Activated naive CD4-positive, alpha-beta T cell treated with anti-CD3 and anti-CD28 coated beads for 36 hours (primary cell): Measurements from ENCODE around the gene CEP170B. TPM values are rescaled to one million over a fixed set of nuclear protein-coding genes. Genes with fewer than 3 reads are reported as not detected.

ENCODE experiments used
- CTCF ChIA-PET: fragments of 350-600 bp; sonication (Branson Sonifier 250); formaldehyde crosslinking; loops from one replicate; lab custom pipeline; 2021; ENCODE audit warnings: antibody characterized with exemption; lab: Charles Lee
- DNase-seq: peaks from one replicate; pipeline ENCODE4 v3.0.0-alpha.2; 2020
- H3K27ac Mint-ChIP-seq: one replicate; pipeline ENCODE4 v1.8.0; 2021; ENCODE audit warnings: mild to moderate bottlenecking, mixed read lengths
- H3K27me3 Mint-ChIP-seq: one replicate; pipeline ENCODE4 v1.8.0; 2021; ENCODE audit warnings: low read depth, mixed read lengths
- H3K36me3 Mint-ChIP-seq: one replicate; pipeline ENCODE4 v1.8.0; 2021; ENCODE audit warnings: low read depth, mixed read lengths
- H3K4me1 Mint-ChIP-seq: one replicate; pipeline ENCODE4 v1.8.0; 2021; ENCODE audit warnings: low read depth, mixed read lengths
- H3K4me3 Mint-ChIP-seq: one replicate; pipeline ENCODE4 v1.8.0; 2021; ENCODE audit warnings: mild to moderate bottlenecking, moderate library complexity, mixed read lengths
- H3K9me3 Mint-ChIP-seq: one replicate; pipeline ENCODE4 v1.8.0; 2021; ENCODE audit warnings: mixed read lengths
- intact Hi-C: fragments of 100-400 bp; cut with micrococcal nuclease; formaldehyde crosslinking; loops from one replicate; pipeline ENCODE4 v1.15.1; 2023
- total RNA-seq, 2 experiments: library from RNA; stranded (reverse); gene quantifications; one replicate each; pipeline ENCODE4 v1.2.3, GENCODE V29; 2021

CEP170B gene
- total RNA-seq, 2 experiments from 2014 or later, result 3.3 TPM

DNA sequence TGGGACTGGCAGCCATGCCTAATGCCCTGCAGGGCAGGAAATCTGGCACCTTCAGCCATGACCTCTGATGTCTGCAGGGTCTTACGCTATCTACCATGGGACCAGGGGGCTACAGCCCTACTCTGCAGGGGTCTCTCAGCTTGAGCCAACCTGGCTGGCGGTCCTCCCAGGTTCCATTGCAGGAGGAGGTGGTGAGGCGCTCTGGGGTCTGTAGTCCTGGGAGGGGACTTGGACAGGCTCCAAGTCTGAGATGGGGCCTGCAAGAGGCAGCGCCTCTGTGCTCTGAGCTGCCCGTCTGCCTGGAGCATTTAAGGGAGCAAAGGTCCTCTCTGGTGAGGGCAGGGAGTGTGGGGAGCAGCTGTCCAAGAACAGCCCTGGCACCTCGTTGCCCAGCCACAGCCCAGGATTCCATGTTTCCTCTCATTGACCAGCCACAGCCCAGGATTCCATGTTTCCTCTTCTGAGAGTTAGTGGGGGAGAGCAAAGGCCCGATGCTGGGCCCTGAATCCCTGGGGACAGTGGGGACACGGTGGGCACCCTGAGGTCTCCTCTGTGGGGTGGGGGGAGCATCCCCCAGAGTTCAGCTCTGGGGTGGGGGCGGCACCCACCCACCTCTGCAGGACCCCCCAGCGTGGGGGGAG, 60.3 kb downstream of the CEP170B start:
- no peak for DNase-seq
- Mint-ChIP-seq H3K4me3 (no peak overlapping the region), H3K4me1 (no peaks in the 10 kb centered on the region), H3K27me3 (no peaks in the 10 kb centered on the region), H3K27ac (no peak overlapping the region), H3K36me3 (no peaks in the 10 kb centered on the region), H3K9me3 (peaks cover 2% of the 10 kb centered on the region)
- CTCF ChIA-PET, result no interaction called here
- intact Hi-C loops, result no loop called here

GRCh38 chr14:104925855-104926609, 61.0 kb downstream of the CEP170B start:
- Mint-ChIP-seq H3K4me1 (no peaks in the 10 kb centered on the region), H3K36me3 (no peaks in the 10 kb centered on the region), H3K4me3 (no peak overlapping the region), H3K27ac (no peak overlapping the region), H3K9me3 (peaks cover 2% of the 10 kb centered on the region), H3K27me3 (no peaks in the 10 kb centered on the region)
- CTCF ChIA-PET, result no interaction called here
- intact Hi-C loops, result no loop called here
- no peak for DNase-seq

DNA sequence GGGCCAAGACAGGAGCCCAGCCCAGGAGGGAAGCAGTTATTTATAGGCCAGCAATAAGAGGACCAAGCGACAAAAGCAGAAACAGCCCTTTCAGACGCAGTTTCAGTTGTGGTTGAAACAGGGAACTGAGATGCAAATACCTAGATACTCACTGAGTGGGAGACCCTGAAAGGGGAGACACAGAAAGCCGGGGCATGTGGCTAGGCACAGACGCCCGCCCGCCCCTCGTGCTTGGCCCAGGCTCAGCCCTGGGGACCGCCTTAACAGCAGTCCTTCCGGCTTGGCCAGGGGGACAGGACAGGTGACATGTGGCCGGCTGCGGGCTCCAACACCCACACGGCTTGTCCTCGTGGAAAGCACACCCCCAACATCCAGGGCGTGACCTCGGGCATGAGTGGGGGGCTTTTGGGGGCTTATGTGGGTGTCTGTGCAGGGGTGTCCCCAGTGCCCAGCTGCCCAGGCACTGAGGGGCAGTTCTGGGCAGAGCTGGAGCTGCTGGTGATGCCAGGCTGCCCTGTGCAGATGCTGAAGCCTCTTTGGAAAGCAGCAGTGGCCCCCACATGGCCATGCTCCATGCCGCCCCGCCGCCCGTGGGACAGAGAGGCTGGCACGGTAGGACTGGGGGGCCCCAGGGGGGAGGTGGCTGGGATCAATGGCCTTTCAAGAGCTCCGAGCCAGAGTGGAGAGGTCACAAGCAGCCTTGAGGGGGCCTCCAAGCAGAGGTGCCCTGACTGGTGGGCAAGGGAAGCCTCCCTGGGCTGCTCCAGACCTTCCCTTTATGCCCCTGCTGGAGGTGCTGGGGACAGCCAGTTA, 61.8 kb downstream of the CEP170B start:
- H3K4me1 Mint-ChIP-seq, result no peaks in the 10 kb centered on the region
- H3K4me3 Mint-ChIP-seq, result no peak overlapping the region
- no peak for DNase-seq
- H3K27me3 Mint-ChIP-seq, result no peaks in the 10 kb centered on the region
- H3K36me3 Mint-ChIP-seq, result no peaks in the 10 kb centered on the region
- peaks cover 2% of the 10 kb centered on the region for H3K9me3 Mint-ChIP-seq
- CTCF ChIA-PET, result no interaction called here
- intact Hi-C loops, result no loop called here
- H3K27ac Mint-ChIP-seq, result no peak overlapping the region

DNA sequence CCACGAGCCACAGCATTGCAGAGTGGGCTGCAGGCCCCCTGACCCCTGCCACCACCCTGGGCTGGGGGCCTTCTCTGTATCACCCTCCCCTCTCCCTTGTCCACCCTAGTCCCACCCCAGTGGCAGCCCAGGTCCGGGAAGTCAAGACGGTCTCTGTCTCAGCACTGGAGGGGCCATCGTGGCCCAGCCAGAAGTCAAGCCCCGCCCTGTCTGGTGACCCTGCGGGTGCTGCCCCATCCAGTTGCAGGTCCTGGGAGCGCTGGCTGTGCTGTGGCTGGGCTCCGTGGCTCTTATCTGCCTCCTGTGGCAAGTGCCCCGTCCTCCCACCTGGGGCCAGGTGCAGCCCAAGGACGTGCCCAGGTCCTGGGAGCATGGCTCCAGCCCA, 62.4 kb downstream of the CEP170B start:
- H3K27ac Mint-ChIP-seq, result no peak overlapping the region
- CTCF ChIA-PET, result no interaction called here
- H3K36me3 Mint-ChIP-seq, result no peaks in the 10 kb centered on the region
- H3K27me3 Mint-ChIP-seq, result no peaks in the 10 kb centered on the region
- no peaks in the 10 kb centered on the region for H3K4me1 Mint-ChIP-seq
- DNase-seq, result no peak
- H3K4me3 Mint-ChIP-seq, result no peak overlapping the region
- peaks cover 2% of the 10 kb centered on the region for H3K9me3 Mint-ChIP-seq
- intact Hi-C loops, result no loop called here

DNA sequence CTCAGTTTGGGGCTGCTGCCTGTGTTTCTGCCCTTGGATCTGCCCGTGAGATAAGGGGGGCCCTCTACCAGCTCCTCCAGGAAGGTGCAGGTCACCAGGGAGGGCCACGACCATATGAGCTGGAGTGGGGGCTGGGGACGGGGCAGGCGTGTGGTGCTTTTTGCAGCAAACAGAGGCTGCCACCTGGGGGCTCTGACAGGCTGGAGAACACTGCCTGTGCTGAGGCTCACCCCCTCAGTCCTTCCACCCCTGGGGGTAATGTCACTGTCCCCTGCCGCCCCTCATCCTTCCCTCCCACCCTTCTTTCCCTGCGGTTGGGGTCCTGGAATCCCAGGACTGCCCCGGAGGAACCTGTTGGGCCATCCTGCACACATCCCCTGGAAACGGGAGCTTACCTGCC, 62.8 kb downstream of the CEP170B start:
- Mint-ChIP-seq H3K27me3 (no peaks in the 10 kb centered on the region), H3K4me3 (no peak overlapping the region), H3K9me3 (peaks cover 2% of the 10 kb centered on the region), H3K36me3 (no peaks in the 10 kb centered on the region), H3K4me1 (no peaks in the 10 kb centered on the region), H3K27ac (no peak overlapping the region)
- CTCF ChIA-PET, result no interaction called here
- DNase-seq, result no peak
- intact Hi-C loops, result no loop called here

GRCh38 chr14:104928391-104929133, 63.5 kb downstream of the CEP170B start:
- CTCF ChIA-PET, result interaction anchor here (0.6 to 0.7 kb wide), 2 partner anchors 107 to 131 kb away, joined by 3 to 5 read pairs; no protein-coding TSS in a partner anchor

DNA sequence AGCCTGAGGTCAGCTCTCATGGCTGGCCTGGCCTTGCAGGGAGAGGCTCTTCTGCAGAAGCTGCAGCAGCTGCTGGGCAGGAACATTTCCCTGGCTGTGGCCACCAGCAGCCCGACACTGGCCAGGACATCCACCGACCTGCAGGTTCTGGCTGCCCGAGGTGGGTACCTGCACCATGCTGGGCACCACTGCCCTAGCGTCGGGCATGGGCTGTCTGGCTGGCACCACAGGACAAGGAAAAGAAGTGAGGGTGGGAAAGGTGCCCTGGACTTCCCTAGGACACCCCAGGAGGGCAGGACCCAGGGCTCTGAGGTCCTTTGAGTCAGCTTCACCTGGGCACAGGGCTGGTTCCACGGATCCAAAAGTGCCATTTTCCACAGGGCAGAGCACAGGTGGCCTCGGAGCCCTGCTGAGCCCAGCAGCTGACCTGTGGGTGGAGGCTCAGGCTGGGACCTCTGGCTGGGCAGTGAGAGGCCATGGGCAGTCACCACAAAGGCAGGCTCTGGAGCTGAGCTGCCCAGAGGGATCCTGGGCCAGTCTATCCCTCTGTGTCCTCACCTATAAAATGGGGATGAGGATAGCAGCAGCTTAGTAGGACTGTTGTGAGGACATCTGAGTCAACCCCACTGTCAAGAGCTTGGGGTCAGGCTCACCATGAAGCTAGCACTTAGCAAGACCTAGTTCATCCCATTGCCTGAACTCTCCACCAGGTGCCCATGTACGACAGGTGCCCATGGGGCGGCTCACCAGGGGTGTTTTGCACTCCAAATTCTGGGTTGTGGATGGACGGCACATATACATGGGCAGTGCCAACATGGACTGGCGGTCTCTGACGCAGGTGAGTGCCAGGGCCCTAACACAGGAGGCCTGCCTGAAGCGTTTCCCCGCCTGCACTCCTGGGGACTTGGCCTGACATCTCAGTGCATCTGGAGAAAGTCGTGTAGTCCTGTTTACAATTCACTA, 64.5 kb downstream of the CEP170B start:
- DNase-seq, result no peak
- no peaks in the 10 kb centered on the region for H3K9me3 Mint-ChIP-seq
- peaks cover under 1% of the 10 kb centered on the region for H3K4me1 Mint-ChIP-seq
- intact Hi-C loops, result no loop called here
- no peak overlapping the region for H3K4me3 Mint-ChIP-seq
- H3K27ac Mint-ChIP-seq, result peak overlapping the region; percentile 46
- CTCF ChIA-PET, result interaction anchor here (0.7 kb wide), 1 partner anchor 130 kb away, joined by 3 read pairs; no protein-coding TSS in a partner anchor
- H3K36me3 Mint-ChIP-seq, result no peaks in the 10 kb centered on the region
- peaks cover 3% of the 10 kb centered on the region for H3K27me3 Mint-ChIP-seq

More at GRCh38 chr14:104928391-104929133, 63.5 kb downstream of the CEP170B start:
- Mint-ChIP-seq H3K4me3 (no peak overlapping the region), H3K36me3 (no peaks in the 10 kb centered on the region), H3K9me3 (peaks cover 2% of the 10 kb centered on the region), H3K27me3 (no peaks in the 10 kb centered on the region), H3K4me1 (no peaks in the 10 kb centered on the region), H3K27ac (no peak overlapping the region)
- intact Hi-C loops, result no loop called here
- DNase-seq, result no peak

GRCh38 chr14:104930526-104931303, 65.6 kb downstream of the CEP170B start:
- no peak for DNase-seq
- intact Hi-C loops, result no loop called here
- CTCF ChIA-PET, result no interaction called here

GRCh38 chr14:104931304-104931770, 66.3 kb downstream of the CEP170B start:
- DNase-seq, result no peak
- peaks cover 2% of the 10 kb centered on the region for H3K4me1 Mint-ChIP-seq
- H3K4me3 Mint-ChIP-seq, result no peak overlapping the region
- H3K27me3 Mint-ChIP-seq, result peaks cover 8% of the 10 kb centered on the region
- no peaks in the 10 kb centered on the region for H3K36me3 Mint-ChIP-seq
- CTCF ChIA-PET, result no interaction called here
- H3K27ac Mint-ChIP-seq, result no peak overlapping the region
- no peaks in the 10 kb centered on the region for H3K9me3 Mint-ChIP-seq
- intact Hi-C loops, result no loop called here

More at GRCh38 chr14:104930526-104931303, 65.6 kb downstream of the CEP170B start:
- Mint-ChIP-seq H3K36me3 (no peaks in the 10 kb centered on the region), H3K4me1 (peaks cover 2% of the 10 kb centered on the region), H3K27me3 (peaks cover 8% of the 10 kb centered on the region), H3K4me3 (no peak overlapping the region), H3K27ac (no peak overlapping the region), H3K9me3 (no peaks in the 10 kb centered on the region)

DNA sequence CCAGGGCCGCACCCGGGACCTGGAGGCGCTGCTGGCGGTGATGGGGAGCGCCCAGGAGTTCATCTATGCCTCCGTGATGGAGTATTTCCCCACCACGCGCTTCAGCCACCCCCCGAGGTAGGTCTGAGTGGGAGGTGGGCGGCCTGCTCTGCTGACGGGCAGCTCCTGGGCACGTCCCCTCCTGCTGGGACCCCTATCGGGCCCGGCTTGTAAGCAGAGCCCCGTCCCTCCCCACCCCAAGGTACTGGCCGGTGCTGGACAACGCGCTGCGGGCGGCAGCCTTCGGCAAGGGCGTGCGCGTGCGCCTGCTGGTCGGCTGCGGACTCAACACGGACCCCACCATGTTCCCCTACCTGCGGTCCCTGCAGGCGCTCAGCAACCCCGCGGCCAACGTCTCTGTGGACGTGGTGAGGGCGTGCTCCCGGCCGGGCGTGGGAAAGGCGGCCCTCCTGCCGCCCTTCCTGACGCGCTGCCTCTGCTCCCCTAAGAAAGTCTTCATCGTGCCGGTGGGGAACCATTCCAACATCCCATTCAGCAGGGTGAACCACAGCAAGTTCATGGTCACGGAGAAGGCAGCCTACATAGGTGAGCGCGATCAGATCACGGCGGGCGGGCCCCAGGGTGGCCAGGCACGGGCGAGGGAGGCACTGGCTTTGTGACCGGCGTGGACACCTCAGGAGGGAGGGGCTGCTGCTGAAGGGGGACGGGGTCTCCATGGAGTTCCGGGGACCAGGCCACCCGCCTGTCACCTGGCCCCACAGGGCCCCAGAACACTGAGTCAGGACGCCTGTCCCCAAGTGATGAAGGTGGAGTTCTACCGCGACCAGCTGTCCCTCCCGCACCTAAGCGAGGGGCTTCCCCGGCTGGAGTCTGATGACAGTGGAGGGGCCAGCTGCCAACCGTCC, 67.0 kb downstream of the CEP170B start:
- Mint-ChIP-seq H3K9me3 (no peaks in the 10 kb centered on the region), H3K4me3 (peak overlapping the region; percentile 53)
- DNase-seq, result no peak

More for the DNA sequence above, 67.0 kb downstream of the CEP170B start:
- Mint-ChIP-seq H3K27ac (no peak overlapping the region), H3K27me3 (peaks cover 8% of the 10 kb centered on the region), H3K36me3 (no peaks in the 10 kb centered on the region), H3K4me1 (peaks cover 2% of the 10 kb centered on the region)
- intact Hi-C loops, result no loop called here
- CTCF ChIA-PET, result no interaction called here
